Esophagus (tissue), 2 donors: Measurements from ENCODE around the gene SLC12A4. TPM values are rescaled to one million over a fixed set of nuclear protein-coding genes. Genes with fewer than 3 reads are reported as not detected.
"Not testable (repeated sequence)": the region's sequence is repeated elsewhere in the genome, so short reads cannot be mapped to it uniquely, and the experiment has no call there.

Experiments
- H3K27ac ChIP-seq, 2 donors: one replicate each; pipeline ENCODE4 v1.5.1; 2013; ENCODE audit warnings: low read depth in 2 of 2, mild to moderate bottlenecking in 2 of 2, inconsistent platforms in 1 of 2, low read length in 1 of 2, moderate library complexity in 1 of 2
- H3K27me3 ChIP-seq, 2 donors: one replicate each; pipeline ENCODE4 v1.6.1; 2013; ENCODE audit warnings: low read length in 2 of 2, control low read depth in 1 of 2, mild to moderate bottlenecking in 1 of 2; ENCODE audit not compliant: insufficient read depth in 2 of 2, control insufficient read depth in 1 of 2
- H3K36me3 ChIP-seq, 2 donors: one replicate each; pipeline ENCODE4 v1.6.1; 2013; ENCODE audit warnings: low read length in 1 of 2; ENCODE audit not compliant: control insufficient read depth in 2 of 2, insufficient read depth in 2 of 2
- H3K4me1 ChIP-seq, 2 donors: one replicate each; pipeline ENCODE4 v1.6.1; 2013; ENCODE audit warnings: low read length in 1 of 2; ENCODE audit not compliant: control insufficient read depth in 2 of 2, insufficient read depth in 2 of 2
- H3K4me3 ChIP-seq, 2 donors: one replicate each; pipeline ENCODE4 v1.5.1; 2013; ENCODE audit warnings: low read length in 2 of 2, mild to moderate bottlenecking in 2 of 2, low read depth in 1 of 2, moderate library complexity in 1 of 2
- H3K9me3 ChIP-seq, 2 donors: one replicate each; pipeline ENCODE4 v1.6.1; 2013; ENCODE audit warnings: mild to moderate bottlenecking in 2 of 2, low read depth in 1 of 2, low read length in 1 of 2, moderate library complexity in 1 of 2; ENCODE audit not compliant: control insufficient read depth in 2 of 2, insufficient read depth in 1 of 2
- WGBS, 2 donors: extraction: QIAGEN DNeasy Blood & Tissue Kit; methylation state at CpG; one replicate each; pipeline ENCODE4 v1.1.7; 2013; 5-methylcytosine and 5-hydroxymethylcytosine counted together
- polyA plus RNA-seq, 2 donors: library from polyadenylated mRNA; stranded (reverse); fragments of 200-250 nt; gene quantifications; one replicate each; pipeline ENCODE4 v1.2.3, GENCODE V29; 2013
- donor health status: healthy with polysubstance abuse.
- donor health status: Bipolar disorder and iron deficiency.

SLC12A4 gene
- polyA plus RNA-seq, 2 donors, result 9.1 to 17.4 TPM

- no peaks in the 10 kb centered on the region for H3K27me3 ChIP-seq
- no peaks in the 10 kb centered on the region for H3K36me3 ChIP-seq
- H3K9me3 ChIP-seq, result no peaks in the 10 kb centered on the region
- H3K4me3 ChIP-seq, result no peak overlapping the region
- peak overlapping the region; percentile 12 to 51 for H3K27ac ChIP-seq
- WGBS, 2 donors, result 62 to 74% methylated on average over 2 of the region's 2 CpGs
- H3K4me1 ChIP-seq, result no peaks in the 10 kb centered on the region
Observed at GRCh38 chr16:67999985-68000384, 31.5 kb upstream of the SLC12A4 start.

GRCh38 chr16:67998779-67999688, 30.6 kb upstream of the SLC12A4 start, which contains the start of gene DPEP2:
Gene DPEP2 (minus strand): TSS chr16:67999484. CDS start chr16:67993212, 6,272 bp downstream.
- not testable (repeated sequence) for H3K9me3 ChIP-seq, H3K36me3 ChIP-seq, H3K4me3 ChIP-seq, H3K4me1 ChIP-seq, H3K27me3 ChIP-seq
- H3K27ac ChIP-seq, result peak within 1 kb of the TSS; percentile 12 to 51
- 65 to 71% methylated on average over 18 of the region's 18 CpGs for WGBS, 2 donors

GRCh38 chr16:67998231-67998778, 29.9 kb upstream of the SLC12A4 start:
- H3K9me3 ChIP-seq, H3K36me3 ChIP-seq, H3K27me3 ChIP-seq, H3K4me3 ChIP-seq, H3K27ac ChIP-seq, H3K4me1 ChIP-seq: not testable (repeated sequence)
- 90 to 91% methylated on average over 36 of the region's 36 CpGs for WGBS, 2 donors

GRCh38 chr16:67996666-67997065, 28.2 kb upstream of the SLC12A4 start:
- Histone ChIP-seq H3K4me1 (peaks cover 0 to 13% of the 10 kb centered on the region in 2 donors), H3K27ac (no peak overlapping the region), H3K36me3 (peaks cover 0 to under 1% of the 10 kb centered on the region in 2 donors), H3K9me3 (no peaks in the 10 kb centered on the region), H3K4me3 (no peak overlapping the region), H3K27me3 (no peaks in the 10 kb centered on the region)
- 94% methylated on average over 5 of the region's 5 CpGs for WGBS, 2 donors

- Histone ChIP-seq H3K27me3 (no peaks in the 10 kb centered on the region), H3K4me3 (no peak overlapping the region), H3K36me3 (peaks cover 0 to 4% of the 10 kb centered on the region in 2 donors), H3K4me1 (peaks cover 0 to 13% of the 10 kb centered on the region in 2 donors), H3K27ac (no peak overlapping the region), H3K9me3 (no peaks in the 10 kb centered on the region)
- 58% methylated on average over 5 of the region's 5 CpGs for WGBS, 2 donors
Observed at GRCh38 chr16:67995423-67995822, 27.0 kb upstream of the SLC12A4 start.

- H3K36me3 ChIP-seq, H3K9me3 ChIP-seq, H3K4me3 ChIP-seq, H3K27me3 ChIP-seq: not testable (repeated sequence)
- 75 to 83% methylated on average over 1 to 6 of the region's 6 CpGs for WGBS, 2 donors
- Histone ChIP-seq H3K27ac (peak overlapping the region; percentile 2 to 52), H3K4me1 (peaks cover 0 to 13% of the 10 kb centered on the region in 2 donors)
Observed at GRCh38 chr16:67994040-67994408, 25.6 kb upstream of the SLC12A4 start.

GRCh38 chr16:67993207-67994039, 25.0 kb upstream of the SLC12A4 start:
- Histone ChIP-seq H3K27me3 (no peaks in the 10 kb centered on the region), H3K9me3 (no peaks in the 10 kb centered on the region), H3K4me3 (peak overlapping the region in 1 of 2 donors; percentile 42), H3K36me3 (peaks cover 0 to 4% of the 10 kb centered on the region in 2 donors), H3K4me1 (peaks cover 0 to 13% of the 10 kb centered on the region in 2 donors), H3K27ac (peak overlapping the region; percentile 6 to 52)
- 13 to 23% methylated on average over 22 to 39 of the region's 39 CpGs for WGBS, 2 donors

GRCh38 chr16:67992661-67993206, 24.3 kb upstream of the SLC12A4 start:
- Histone ChIP-seq H3K9me3 (no peaks in the 10 kb centered on the region), H3K27ac (peak overlapping the region in 1 of 2 donors; percentile 6), H3K27me3 (no peaks in the 10 kb centered on the region), H3K4me1 (peaks cover 0 to 13% of the 10 kb centered on the region in 2 donors), H3K4me3 (no peak overlapping the region), H3K36me3 (peaks cover 0 to 4% of the 10 kb centered on the region in 2 donors)
- 71% methylated on average over 20 of the region's 20 CpGs for WGBS, 2 donors

GRCh38 chr16:67990018-67990386, 21.6 kb upstream of the SLC12A4 start:
- H3K4me1 ChIP-seq, result peaks cover 0 to 13% of the 10 kb centered on the region in 2 donors
- WGBS, 2 donors, result 82 to 93% methylated on average over 6 of the region's 6 CpGs

More at GRCh38 chr16:67990018-67990386, 21.6 kb upstream of the SLC12A4 start:
- Histone ChIP-seq H3K27ac (no peak overlapping the region), H3K9me3 (no peaks in the 10 kb centered on the region), H3K27me3 (no peaks in the 10 kb centered on the region), H3K4me3 (no peak overlapping the region), H3K36me3 (peaks cover 0 to 4% of the 10 kb centered on the region in 2 donors)
